Left lung (tissue), 10 donors: Measurements from ENCODE around the gene AAMDC. TPM values are rescaled to one million over a fixed set of nuclear protein-coding genes. Genes with fewer than 3 reads are reported as not detected.
"Not testable (repeated sequence)": the region's sequence is repeated elsewhere in the genome, so short reads cannot be mapped to it uniquely, and the experiment has no call there.

Experiments
- ATAC-seq: fragments of 200-7000 bp; cut with Tn5 transposase; one replicate; pipeline ENCODE4 v1.9.1; 2020; ENCODE audit warnings: moderate library complexity
- DNase-seq, 4 donors: peaks; one replicate each; pipeline ENCODE4 v3.0.0-alpha.2; 2013 to 2020
- H3K27ac ChIP-seq, 2 donors: fragments of 200-600 bp; sonication (generic) in 1 of 2; one replicate each; pipeline versions ENCODE4 v1.5.0 to v1.8.0; 2020 to 2021
- H3K27me3 ChIP-seq, 2 donors: fragments of 200-600 bp; sonication (generic) in 1 of 2; one replicate each; pipeline versions ENCODE4 v1.5.0 to v1.8.0; 2020 to 2021
- H3K36me3 ChIP-seq, 2 donors: fragments of 200-600 bp; sonication (generic) in 1 of 2; one replicate each; pipeline versions ENCODE4 v1.5.0 to v1.8.0; 2020 to 2021
- H3K4me1 ChIP-seq, 2 donors: fragments of 200-600 bp; one replicate each; pipeline ENCODE4 v1.8.0; 2021
- H3K4me3 ChIP-seq, 2 donors: fragments of 200-600 bp; sonication (generic) in 1 of 2; one replicate each; pipeline versions ENCODE4 v1.5.0 to v1.8.0; 2020 to 2021; ENCODE audit warnings: mild to moderate bottlenecking in 1 of 2
- H3K9me3 ChIP-seq, 2 donors: fragments of 200-600 bp; sonication (generic) in 1 of 2; one replicate each; pipeline versions ENCODE4 v1.5.0 to v1.8.0; 2020 to 2021
- CTCF ChIP-seq, 2 donors: fragments of 200-600 bp; sonication (generic) in 1 of 2; IDR thresholded peaks; one replicate each; pipeline versions ENCODE4 v1.5.0 to v1.8.0; 2021; ENCODE audit warnings: antibody characterized with exemption in 2 of 2
- intact Hi-C, 2 donors: fragments of 100-400 bp; cut with DNase I; formaldehyde crosslinking; loops; one replicate each; pipeline versions ENCODE4 v1.11.2 to v1.14.2; 2022
- polyA plus RNA-seq, 6 donors: library from polyadenylated mRNA; unstranded; fragments of 120-200 nt; gene quantifications; one replicate each; pipeline ENCODE4 v1.2.1, GENCODE V29; 2013; ENCODE audit not compliant: insufficient read length in 6 of 6
- total RNA-seq, 2 donors: library from RNA; stranded (reverse); fragmentation: NEBNext Ultra II Directional; extraction: Animal tissue kit (Norgen Biotek cat#: 25700); gene quantifications; one replicate each; pipeline ENCODE4 v1.2.1, GENCODE V29; 2021
- donor health status: DM: no; HTN: yes; CAD: no.
- donor health status: DM: no; HTN: no; CAD: no.

The AAMDC gene
- total and polyA plus RNA-seq, 8 donors = 21.4 to 74.5 (median 58.1) TPM

GRCh38 chr11:77814848-77815247, 6.1 kb upstream of the AAMDC start:
- Histone ChIP-seq H3K27me3 (no peaks in the 10 kb centered on the region), H3K27ac (no peak overlapping the region), H3K36me3 (peaks cover 0 to 10% of the 10 kb centered on the region in 2 donors), H3K9me3 (no peaks in the 10 kb centered on the region), H3K4me3 (no peak overlapping the region), H3K4me1 (peaks cover 11 to 21% of the 10 kb centered on the region in 2 donors)
- TF ChIP-seq CTCF (IDR thresholded peaks at IDR 0.05) = no peak
- intact Hi-C loops = no loop called here
- ATAC-seq (no peak), DNase-seq (no peak)

GRCh38 chr11:77815459-77815858, 5.5 kb upstream of the AAMDC start:
- intact Hi-C loops = no loop called here
- TF ChIP-seq CTCF (IDR thresholded peaks at IDR 0.05) = no peak

GRCh38 chr11:77819411-77819920, 1.5 kb upstream of the AAMDC start:
- Histone ChIP-seq H3K27me3 (no peaks in the 10 kb centered on the region), H3K9me3 (no peaks in the 10 kb centered on the region), H3K36me3 (no peaks in the 10 kb centered on the region), H3K4me1 (peaks cover 11 to 44% of the 10 kb centered on the region in 2 donors), H3K4me3 (peak overlapping the region; percentile 84 to 100), H3K27ac (peak overlapping the region; percentile 96 to 98)
- intact Hi-C loops = no loop called here
- peak; percentile 73 to 96 (median 88) for DNase-seq
- peak; percentile 55 for ATAC-seq
- TF ChIP-seq CTCF (IDR thresholded peaks at IDR 0.05) = peak in 1 of 2 donors; percentile 30

More at GRCh38 chr11:77815459-77815858, 5.5 kb upstream of the AAMDC start:
- Histone ChIP-seq H3K4me3 (no peak overlapping the region), H3K4me1 (peaks cover 11 to 21% of the 10 kb centered on the region in 2 donors), H3K27ac (no peak overlapping the region), H3K36me3 (peaks cover 0 to 10% of the 10 kb centered on the region in 2 donors), H3K27me3 (no peaks in the 10 kb centered on the region), H3K9me3 (no peaks in the 10 kb centered on the region)
- ATAC-seq (no peak), DNase-seq (no peak)

GRCh38 chr11:77819921-77820564, 901 bp upstream of the AAMDC start:
- TF ChIP-seq CTCF (IDR thresholded peaks at IDR 0.05) = no peak
- Histone ChIP-seq H3K36me3 (no peaks in the 10 kb centered on the region), H3K27me3 (no peaks in the 10 kb centered on the region), H3K27ac (peak overlapping the region; percentile 96 to 98), H3K9me3 (no peaks in the 10 kb centered on the region), H3K4me1 (peaks cover 11 to 44% of the 10 kb centered on the region in 2 donors), H3K4me3 (peak overlapping the region; percentile 84 to 100)
- intact Hi-C loops = no loop called here
- peak; percentile 43 for ATAC-seq
- peak; percentile 29 to 86 (median 60) for DNase-seq

- Histone ChIP-seq H3K4me1 (peaks cover 11 to 44% of the 10 kb centered on the region in 2 donors), H3K27ac (peak overlapping the region; percentile 77 to 96), H3K27me3 (no peaks in the 10 kb centered on the region), H3K9me3 (no peaks in the 10 kb centered on the region), H3K36me3 (no peaks in the 10 kb centered on the region), H3K4me3 (peak overlapping the region; percentile 84 to 100)
- intact Hi-C loops = no loop called here
- peak in 3 of 4 donors; percentile 37 to 39 (median 39) for DNase-seq
- ATAC-seq = peak; percentile 3
- TF ChIP-seq CTCF (IDR thresholded peaks at IDR 0.05) = no peak
Measured at GRCh38 chr11:77821349-77821851, 456 bp downstream of the AAMDC start.

- H3K36me3 ChIP-seq, H3K9me3 ChIP-seq, intact Hi-C loops, H3K27me3 ChIP-seq, ATAC-seq, H3K27ac ChIP-seq, DNase-seq: not testable (repeated sequence)
- Histone ChIP-seq H3K4me3 (peak overlapping the region; percentile 84 to 100), H3K4me1 (peaks cover 11 to 40% of the 10 kb centered on the region in 2 donors)
Measured at GRCh38 chr11:77822126-77822525, 1.2 kb downstream of the AAMDC start.
